AG08396 (cell line): Measurements from ENCODE around the gene ADAMTSL1.

Experiments
- DNase-seq: peaks from one replicate; pipeline ENCODE4 v3.0.0; 2012; ENCODE audit warnings: low spot score, mixed read lengths

The ADAMTSL1 gene

GRCh38 chr9:18936094-18936871 lies 462.3 kb downstream of the ADAMTSL1 start:
- no peak for DNase-seq

DNA sequence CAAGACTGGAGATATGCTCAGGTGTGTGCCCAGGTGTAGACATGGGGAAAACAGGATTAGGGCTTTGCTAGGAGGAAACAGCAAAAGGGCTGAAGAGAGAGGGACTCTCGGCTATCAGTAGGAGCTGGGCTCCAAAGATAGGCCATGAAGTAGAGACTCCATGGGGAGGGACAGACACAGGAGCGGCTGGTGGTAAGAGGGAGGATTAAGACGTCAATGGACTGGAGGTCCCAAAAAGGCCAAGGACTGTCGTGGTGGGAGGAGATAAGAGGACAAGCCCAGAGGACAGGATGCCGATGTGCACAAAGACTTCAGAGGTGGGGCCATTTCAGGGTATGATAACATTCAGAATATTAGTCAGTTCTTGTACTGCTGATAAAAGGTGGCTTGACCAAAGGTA lies 466.0 kb downstream of the ADAMTSL1 start:
- no peak for DNase-seq

GRCh38 chr9:18941060-18941740 lies 467.2 kb downstream of the ADAMTSL1 start:
- DNase-seq: no peak

DNA sequence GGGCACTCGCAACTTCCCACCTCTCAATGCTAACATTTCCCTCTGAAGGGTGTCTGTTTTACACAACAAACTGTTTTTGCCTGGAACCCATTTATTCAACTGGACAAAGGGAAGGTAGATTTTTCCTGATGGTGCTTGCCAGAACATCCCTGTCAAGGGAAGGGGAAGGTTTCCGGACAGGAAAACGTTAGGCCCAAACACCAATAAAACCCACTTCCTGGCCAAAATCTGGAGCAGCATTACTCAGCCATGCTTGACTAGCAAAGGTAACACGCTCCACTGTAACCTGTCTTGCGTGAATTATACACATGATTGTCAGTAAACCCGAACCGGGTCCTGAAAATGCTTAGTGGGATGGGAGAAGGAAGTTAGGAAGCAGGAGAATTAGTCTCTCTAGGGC lies 468.8 kb downstream of the ADAMTSL1 start:
- DNase-seq: no peak

DNA sequence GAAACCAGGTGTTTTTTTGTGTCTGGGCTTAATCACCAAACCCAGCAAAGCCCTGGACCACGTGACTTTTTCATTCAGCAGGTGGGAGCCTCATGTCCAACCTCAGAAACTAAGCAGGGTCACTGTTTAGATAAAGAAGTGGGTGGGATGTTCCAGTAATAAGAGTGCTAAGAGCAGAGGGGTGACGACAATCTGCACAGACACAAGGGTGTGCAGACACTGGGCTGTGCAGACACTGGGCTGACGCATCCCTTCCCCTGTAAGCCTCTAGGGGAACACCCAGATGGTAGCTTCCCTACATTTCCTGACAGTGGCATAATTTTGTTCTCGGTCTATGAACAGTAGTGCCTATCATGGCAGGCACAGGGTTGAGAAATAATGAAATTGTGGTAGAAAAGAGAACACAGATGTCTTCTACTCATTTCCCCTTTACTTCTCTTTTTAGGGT lies 474.0 kb downstream of the ADAMTSL1 start:
- no peak for DNase-seq

DNA sequence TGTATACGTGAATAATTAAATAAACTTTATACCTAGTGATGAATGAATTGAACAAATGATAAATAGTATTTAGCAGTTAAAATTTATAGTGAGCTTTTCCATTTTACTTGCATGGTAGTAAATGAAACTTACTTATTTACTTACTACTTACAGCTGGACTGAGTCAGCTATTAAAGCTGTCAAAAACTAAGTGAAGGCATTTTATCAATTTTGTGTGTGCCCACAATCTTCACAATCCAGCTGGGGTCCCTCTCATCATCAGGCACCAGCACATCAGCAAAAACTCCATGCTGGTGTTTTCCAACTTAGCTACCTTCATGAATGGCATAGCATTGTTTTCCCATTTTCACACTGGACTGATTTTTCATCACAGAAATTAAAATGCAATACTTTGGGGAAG lies 478.0 kb downstream of the ADAMTSL1 start:
- DNase-seq: no peak

GRCh38 chr9:18955626-18956025 lies 481.7 kb downstream of the ADAMTSL1 start:
- no peak for DNase-seq
